Measurements from ENCODE around the gene CEP95.

CEP95 gene

GRCh38 chr17:64564098-64564497 lies 57.3 kb downstream of the CEP95 start:
- Histone ChIP-seq H4K20me1 (ENCODE audit: insufficient read depth) (no peaks in the 10 kb centered on the region), H3K36me3 (ENCODE audit: insufficient read depth) (no peaks in the 10 kb centered on the region), H2AFZ (ENCODE audit: low read depth) (no peak overlapping the region)

GRCh38 chr17:64565563-64565962 lies 58.8 kb downstream of the CEP95 start:
- H3K79me2 ChIP-seq (ENCODE audit: insufficient read depth, low read depth) = no peaks in the 10 kb centered on the region
- no peaks in the 10 kb centered on the region for H4K20me1 ChIP-seq (ENCODE audit: insufficient read depth)
- no peaks in the 10 kb centered on the region for H3K4me1 ChIP-seq (ENCODE audit: low read depth, poor library complexity, severe bottlenecking)
- H3K27me3 ChIP-seq (ENCODE audit: insufficient read depth, low read depth) = no peaks in the 10 kb centered on the region
- no peak overlapping the region for H2AFZ ChIP-seq (ENCODE audit: low read depth)
- no peak overlapping the region for H3K4me3 ChIP-seq (IDR thresholded peaks at IDR 0.05; ENCODE audit: insufficient read depth, low read depth, low read length)
- no peak for TF ChIP-seq CTCF (conservative IDR thresholded peaks at IDR 0.05; ENCODE audit: low read depth, low read length)
- H3K27ac ChIP-seq = no peak overlapping the region
- H3K4me2 ChIP-seq = no peak overlapping the region
- H3K9ac ChIP-seq = no peak overlapping the region
- H3K36me3 ChIP-seq (ENCODE audit: insufficient read depth) = no peaks in the 10 kb centered on the region

More at GRCh38 chr17:64564098-64564497, 57.3 kb downstream of the CEP95 start:
- Histone ChIP-seq H3K4me3 (IDR thresholded peaks at IDR 0.05; ENCODE audit: insufficient read depth, low read depth, low read length) (no peak overlapping the region), H3K4me2 (no peak overlapping the region), H3K79me2 (ENCODE audit: insufficient read depth, low read depth) (no peaks in the 10 kb centered on the region), H3K9ac (no peak overlapping the region), H3K27me3 (ENCODE audit: insufficient read depth, low read depth) (no peaks in the 10 kb centered on the region), H3K27ac (no peak overlapping the region), H3K4me1 (ENCODE audit: low read depth, poor library complexity, severe bottlenecking) (no peaks in the 10 kb centered on the region)
- TF ChIP-seq CTCF (conservative IDR thresholded peaks at IDR 0.05; ENCODE audit: low read depth, low read length) = no peak

GRCh38 chr17:64571746-64572145 lies 65.0 kb downstream of the CEP95 start:
- no peak overlapping the region for H2AFZ ChIP-seq (ENCODE audit: low read depth)
- H3K4me2 ChIP-seq = no peak overlapping the region
- no peaks in the 10 kb centered on the region for H3K79me2 ChIP-seq (ENCODE audit: insufficient read depth, low read depth)
- no peak overlapping the region for H3K4me3 ChIP-seq (IDR thresholded peaks at IDR 0.05; ENCODE audit: insufficient read depth, low read depth, low read length)
- TF ChIP-seq CTCF (conservative IDR thresholded peaks at IDR 0.05; ENCODE audit: low read depth, low read length) = no peak
- no peaks in the 10 kb centered on the region for H3K36me3 ChIP-seq (ENCODE audit: insufficient read depth)
- no peak overlapping the region for H3K27ac ChIP-seq
- H3K4me1 ChIP-seq (ENCODE audit: low read depth, poor library complexity, severe bottlenecking) = no peaks in the 10 kb centered on the region
- H4K20me1 ChIP-seq (ENCODE audit: insufficient read depth) = no peaks in the 10 kb centered on the region
- H3K27me3 ChIP-seq (ENCODE audit: insufficient read depth, low read depth) = no peaks in the 10 kb centered on the region
- H3K9ac ChIP-seq = no peak overlapping the region

- Histone ChIP-seq H3K4me3 (IDR thresholded peaks at IDR 0.05; ENCODE audit: insufficient read depth, low read depth, low read length) (no peak overlapping the region), H3K9ac (no peak overlapping the region), H3K27ac (no peak overlapping the region), H4K20me1 (ENCODE audit: insufficient read depth) (no peaks in the 10 kb centered on the region), H3K79me2 (ENCODE audit: insufficient read depth, low read depth) (no peaks in the 10 kb centered on the region), H3K36me3 (ENCODE audit: insufficient read depth) (no peaks in the 10 kb centered on the region), H3K27me3 (ENCODE audit: insufficient read depth, low read depth) (no peaks in the 10 kb centered on the region), H3K4me1 (ENCODE audit: low read depth, poor library complexity, severe bottlenecking) (no peaks in the 10 kb centered on the region), H3K4me2 (no peak overlapping the region), H2AFZ (ENCODE audit: low read depth) (no peak overlapping the region)
- no peak for TF ChIP-seq CTCF (conservative IDR thresholded peaks at IDR 0.05; ENCODE audit: low read depth, low read length)
Observed at GRCh38 chr17:64572682-64573154, 65.9 kb downstream of the CEP95 start.

All from KMS-11 (cell line).